GM23338 (cell line): ENCODE measurements around the gene IL24.

Source experiments
- CTCF ChIP-seq, 2 experiments: fragments of 200-600 bp in 1 of 2; sonication (generic) in 1 of 2; conservative IDR thresholded peaks; 2 replicates each; pipeline versions ENCODE4 v1.5.1 to v1.6.1; 2016 to 2017; ENCODE audit warnings: antibody characterized with exemption in 2 of 2, low read depth in 2 of 2, mild to moderate bottlenecking in 2 of 2, moderate library complexity in 1 of 2
- EZH2 ChIP-seq: fragments of 200-600 bp; sonication (generic); IDR thresholded peaks from one replicate; pipeline ENCODE4 v1.8.0; 2017; ENCODE audit warnings: antibody characterized with exemption, mild to moderate bottlenecking, low read depth; ENCODE audit not compliant: unreplicated experiment
- REST ChIP-seq: IDR thresholded peaks from one replicate; pipeline ENCODE4 v1.6.1; 2018; ENCODE audit warnings: antibody characterized with exemption; ENCODE audit not compliant: unreplicated experiment

DNA sequence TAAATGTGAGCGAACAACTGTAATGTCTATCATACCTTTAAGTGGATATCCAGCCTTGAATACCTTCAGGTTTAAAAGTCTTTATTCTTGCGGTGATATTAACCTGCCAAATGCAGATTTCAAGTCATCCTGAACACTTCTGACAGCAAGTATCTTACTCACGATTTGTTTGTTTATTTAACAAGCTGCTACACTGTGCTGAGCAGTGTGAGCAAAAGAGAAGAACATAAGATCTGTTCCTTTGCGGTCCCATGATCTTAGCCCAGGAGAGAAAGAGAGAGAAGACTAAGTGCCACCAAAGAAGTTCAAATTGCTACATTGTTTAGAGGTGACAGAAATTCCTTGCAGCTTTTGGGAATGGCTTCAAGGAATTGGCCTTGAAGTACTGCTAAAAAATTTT lies 9.5 kb upstream of the IL24 start:
- TF ChIP-seq REST (no peak), EZH2 (no peak), CTCF (conservative IDR thresholded peaks at IDR 0.05; ENCODE audit: low read depth in 2 of 2) (no peak)
